Kidney (tissue), 14 donors: ENCODE data around the gene PARP12. TPM values are rescaled to one million over a fixed set of nuclear protein-coding genes. Genes with fewer than 3 reads are reported as not detected.

Source experiments
- DNase-seq, 5 donors: peaks; one replicate each; pipeline ENCODE4 v3.0.0-alpha.2; 2013 to 2020
- FAIRE-seq: peaks from 2 replicates; lab custom pipeline; 2012; peaks lifted over from hg19 to GRCh38; lab: Jason Lieb, UNC
- H3K27ac ChIP-seq, 2 donors: one replicate each; pipeline ENCODE4 v1.7.0; 2013; ENCODE audit warnings: low read depth in 2 of 2, low read length in 2 of 2, inconsistent platforms in 1 of 2
- H3K27me3 ChIP-seq: one replicate; pipeline ENCODE4 v1.7.1; 2013; ENCODE audit warnings: low read length, inconsistent platforms; ENCODE audit not compliant: control insufficient read depth, insufficient read depth
- H3K36me3 ChIP-seq, 3 donors: one replicate each; pipeline versions ENCODE4 v1.7.0 to v1.7.1; 2013; ENCODE audit warnings: low read length in 3 of 3, control low read depth in 1 of 3, inconsistent platforms in 1 of 3; ENCODE audit not compliant: insufficient read depth in 3 of 3, control insufficient read depth in 2 of 3
- H3K4me1 ChIP-seq, 3 donors: one replicate each; pipeline versions ENCODE4 v1.7.0 to v1.7.1; 2013; ENCODE audit warnings: low read length in 3 of 3, inconsistent platforms in 1 of 3, low read depth in 1 of 3; ENCODE audit not compliant: control insufficient read depth in 2 of 3, insufficient read depth in 2 of 3
- H3K4me3 ChIP-seq, 3 donors: one replicate each; pipeline versions ENCODE4 v1.7.0 to v1.8.1; 2013; ENCODE audit warnings: low read length in 3 of 3, control low read depth in 1 of 3, inconsistent platforms in 1 of 3
- H3K9ac ChIP-seq, 3 donors: one replicate each; pipeline versions ENCODE4 v1.7.0 to v1.7.1; 2013; ENCODE audit warnings: low read length in 3 of 3, control low read depth in 1 of 3, inconsistent platforms in 1 of 3
- H3K9me3 ChIP-seq, 3 donors: one replicate each; pipeline versions ENCODE4 v1.7.0 to v1.7.1; 2013; ENCODE audit warnings: low read length in 3 of 3, control low read depth in 1 of 3, inconsistent platforms in 1 of 3; ENCODE audit not compliant: control insufficient read depth in 2 of 3, insufficient read depth in 1 of 3
- intact Hi-C: fragments of 100-400 bp; cut with DNase I; formaldehyde crosslinking; loops from one replicate; pipeline ENCODE4 v1.11.1; 2022
- polyA plus RNA-seq: library from polyadenylated mRNA; stranded (reverse); fragments of 350-450 nt; fragmentation: Illumina TruSeq; extraction: RNeasy Lipid Tissue Mini Kit (QIAGEN cat#74804); gene quantifications from one replicate; pipeline ENCODE4 v1.2.3, GENCODE V29; 2014; ENCODE audit warnings: low read depth, low replicate concordance; ENCODE audit not compliant: insufficient read depth
- total RNA-seq: library from RNA; stranded (reverse); fragmentation: NEBNext Ultra II Directional; extraction: Animal tissue kit (Norgen Biotek cat#: 25700); gene quantifications from one replicate; pipeline ENCODE4 v1.2.1, GENCODE V29; 2021
- TF ChIP-seq, protein P1 (sequence below): IDR thresholded peaks from 3 replicates; pipeline ENCODE4 v1.5.1; 2012; ENCODE audit warnings: mild to moderate bottlenecking, moderate library complexity, borderline replicate concordance; ENCODE audit not compliant: insufficient read depth; ENCODE audit errors: extremely low read depth
- donor health status: control.
- donor health status: control.
- donor health status: control.
- donor health status: control.
- donor health status: control.
- donor health status: DM: yes; HTN: yes; CAD: no.
- donor health status: Normal renal cell carcinoma (clear cell type).

Gene PARP12
- total and polyA plus RNA-seq, 2 donors from 2014 or later, result 15.2 to 40.2 TPM

DNA sequence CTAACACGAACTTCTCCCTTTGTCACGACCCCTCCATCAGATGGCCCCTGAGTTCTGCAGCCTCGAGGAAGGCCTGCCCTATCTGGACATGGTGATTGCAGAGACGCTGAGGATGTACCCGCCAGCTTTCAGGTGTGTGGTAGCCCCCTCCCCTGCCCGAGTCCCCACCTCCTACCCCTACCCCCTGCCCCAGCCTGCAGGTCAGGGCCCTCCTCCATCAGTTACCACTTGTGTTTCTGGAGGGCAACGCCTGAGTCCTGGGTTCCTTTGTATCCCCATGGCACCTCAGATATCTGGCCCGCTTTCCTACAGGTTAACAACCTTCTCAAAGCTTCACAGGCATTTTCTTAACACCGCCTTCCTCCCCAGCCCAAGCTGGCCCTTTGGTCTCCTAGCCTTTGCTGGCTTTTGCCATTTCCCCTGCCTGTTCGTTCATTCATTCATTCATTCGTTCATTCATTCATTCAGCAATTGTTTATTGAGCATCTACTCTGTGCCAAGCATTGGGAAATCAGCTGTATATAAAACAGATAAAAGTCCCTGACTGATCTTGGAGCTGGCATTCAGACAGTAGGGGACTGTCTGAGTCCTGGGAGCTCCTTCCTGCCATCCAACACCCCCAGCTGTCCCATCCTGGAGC, 55.6 kb downstream of the PARP12 start:
- peak in 1 of 5 donors; percentile 51 for DNase-seq
- intact Hi-C loops, result loop anchor here (10.0 kb wide), 2 partner anchors 362 to 502 kb away; no protein-coding TSS in a partner anchor
- Histone ChIP-seq H3K36me3 (no peaks in the 10 kb centered on the region), H3K27ac (no peak overlapping the region), H3K9me3 (no peaks in the 10 kb centered on the region), H3K4me3 (no peak overlapping the region), H3K9ac (no peak overlapping the region), H3K27me3 (no peaks in the 10 kb centered on the region), H3K4me1 (no peaks in the 10 kb centered on the region)
- no peak for FAIRE-seq
- TF ChIP-seq, protein P1, sequence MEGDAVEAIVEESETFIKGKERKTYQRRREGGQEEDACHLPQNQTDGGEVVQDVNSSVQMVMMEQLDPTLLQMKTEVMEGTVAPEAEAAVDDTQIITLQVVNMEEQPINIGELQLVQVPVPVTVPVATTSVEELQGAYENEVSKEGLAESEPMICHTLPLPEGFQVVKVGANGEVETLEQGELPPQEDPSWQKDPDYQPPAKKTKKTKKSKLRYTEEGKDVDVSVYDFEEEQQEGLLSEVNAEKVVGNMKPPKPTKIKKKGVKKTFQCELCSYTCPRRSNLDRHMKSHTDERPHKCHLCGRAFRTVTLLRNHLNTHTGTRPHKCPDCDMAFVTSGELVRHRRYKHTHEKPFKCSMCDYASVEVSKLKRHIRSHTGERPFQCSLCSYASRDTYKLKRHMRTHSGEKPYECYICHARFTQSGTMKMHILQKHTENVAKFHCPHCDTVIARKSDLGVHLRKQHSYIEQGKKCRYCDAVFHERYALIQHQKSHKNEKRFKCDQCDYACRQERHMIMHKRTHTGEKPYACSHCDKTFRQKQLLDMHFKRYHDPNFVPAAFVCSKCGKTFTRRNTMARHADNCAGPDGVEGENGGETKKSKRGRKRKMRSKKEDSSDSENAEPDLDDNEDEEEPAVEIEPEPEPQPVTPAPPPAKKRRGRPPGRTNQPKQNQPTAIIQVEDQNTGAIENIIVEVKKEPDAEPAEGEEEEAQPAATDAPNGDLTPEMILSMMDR, result no peak

- FAIRE-seq (no peak), DNase-seq (peak in 1 of 5 donors; percentile 46)
- TF ChIP-seq, protein P1, result no peak
- H3K27me3 ChIP-seq, result no peaks in the 10 kb centered on the region
- H3K36me3 ChIP-seq, result no peaks in the 10 kb centered on the region
- no peak overlapping the region for H3K4me3 ChIP-seq
- H3K9me3 ChIP-seq, result no peaks in the 10 kb centered on the region
- intact Hi-C loops, result loop anchor here (10.0 kb wide), 2 partner anchors 362 to 502 kb away; no protein-coding TSS in a partner anchor
- H3K9ac ChIP-seq, result no peak overlapping the region
- no peak overlapping the region for H3K27ac ChIP-seq
- H3K4me1 ChIP-seq, result no peaks in the 10 kb centered on the region
These were observed 56.2 kb downstream of the PARP12 start for GRCh38 chr7:140006600-140006999.

GRCh38 chr7:140005754-140006503, 56.8 kb downstream of the PARP12 start:
- no peak overlapping the region for H3K9ac ChIP-seq
- DNase-seq, result peak in 2 of 5 donors; percentile 25 to 70
- H3K4me1 ChIP-seq, result no peaks in the 10 kb centered on the region
- TF ChIP-seq, protein P1, result no peak
- FAIRE-seq, result no peak
- no peaks in the 10 kb centered on the region for H3K27me3 ChIP-seq
- intact Hi-C loops, result loop anchor here (10.0 kb wide), 2 partner anchors 361 to 501 kb away; no protein-coding TSS in a partner anchor
- no peaks in the 10 kb centered on the region for H3K36me3 ChIP-seq
- H3K9me3 ChIP-seq, result no peaks in the 10 kb centered on the region
- no peak overlapping the region for H3K27ac ChIP-seq
- H3K4me3 ChIP-seq, result no peak overlapping the region
